ENCODE results near the gene PRIM2.
"Not testable (repeated sequence)": the region's sequence is repeated elsewhere in the genome, so short reads cannot be mapped to it uniquely, and the experiment has no call there.

PRIM2 gene

GRCh38 chr6:57515171-57515570, 197.7 kb downstream of the PRIM2 start:
- not testable (repeated sequence) for DNase-seq

- DNase-seq, result not testable (repeated sequence)
Measured at GRCh38 chr6:57515845-57516244, 198.4 kb downstream of the PRIM2 start.

GRCh38 chr6:57516776-57517175, 199.3 kb downstream of the PRIM2 start:
- not testable (repeated sequence) for DNase-seq

- not testable (repeated sequence) for DNase-seq
Measured at GRCh38 chr6:57519198-57519597, 201.8 kb downstream of the PRIM2 start.

DNA sequence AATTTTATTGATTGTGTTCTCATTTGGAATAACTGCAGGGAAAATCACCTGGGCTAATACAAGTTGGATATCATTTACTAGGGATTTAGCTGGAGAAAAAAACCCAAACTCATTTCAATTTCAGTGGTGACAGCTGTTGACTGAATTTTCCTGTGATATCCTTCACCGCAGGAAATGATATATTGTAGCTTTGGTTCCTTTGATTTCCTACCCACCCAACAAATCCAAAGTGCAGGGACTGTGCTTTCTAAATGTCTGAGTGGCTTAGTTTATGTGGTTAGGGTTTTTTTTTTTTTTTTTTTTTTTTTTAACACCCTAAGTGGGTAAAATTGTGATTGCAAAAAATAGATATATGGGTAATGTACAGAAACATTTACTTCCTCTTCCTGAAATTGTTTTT, 203.7 kb downstream of the PRIM2 start:
- not testable (repeated sequence) for DNase-seq

DNA sequence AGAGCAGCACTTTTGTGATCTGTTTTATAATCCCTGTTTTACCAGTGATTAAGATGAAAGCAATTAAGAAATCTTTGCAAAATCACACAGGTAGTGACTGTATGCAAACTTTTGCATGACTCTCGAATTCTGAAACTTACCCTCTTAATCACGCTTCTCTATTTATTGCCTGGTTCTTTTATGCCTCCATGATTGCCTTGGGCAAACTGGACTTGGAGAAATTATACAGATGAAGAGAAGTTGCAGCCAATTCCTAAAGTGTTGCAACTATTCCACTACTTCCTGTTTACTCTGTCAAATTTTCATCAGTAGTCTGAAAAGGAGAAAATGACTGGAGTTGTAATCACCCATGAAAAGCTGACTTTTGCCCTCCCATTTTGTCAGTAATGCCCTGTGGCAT, 205.8 kb downstream of the PRIM2 start:
- DNase-seq, result not testable (repeated sequence)

GRCh38 chr6:57529755-57530154, 212.3 kb downstream of the PRIM2 start:
- DNase-seq, result not testable (repeated sequence)

GRCh38 chr6:57532660-57533059, 215.2 kb downstream of the PRIM2 start:
- not testable (repeated sequence) for DNase-seq

GRCh38 chr6:57535121-57535520, 217.7 kb downstream of the PRIM2 start:
- not testable (repeated sequence) for DNase-seq

GRCh38 chr6:57535994-57536393, 218.6 kb downstream of the PRIM2 start:
- not testable (repeated sequence) for DNase-seq

DNA sequence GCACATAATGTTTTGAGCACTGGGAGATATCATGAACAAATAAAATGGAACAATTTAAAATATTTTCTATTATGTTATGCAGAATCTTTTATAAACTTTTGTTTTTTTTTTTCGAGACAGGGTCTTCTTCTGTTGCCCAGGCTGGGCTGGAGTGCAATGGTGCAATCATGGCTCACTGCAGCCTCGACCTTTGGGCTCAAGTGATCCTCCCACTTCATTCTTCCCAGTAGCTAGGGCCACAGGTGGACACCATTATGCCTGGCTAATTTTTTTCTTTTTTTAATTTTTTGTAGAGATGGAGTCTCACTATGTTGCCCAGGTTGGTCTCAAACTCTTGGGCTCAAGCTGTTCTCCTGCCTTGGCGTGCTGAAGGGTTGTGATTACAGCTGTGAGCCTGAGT, 220.5 kb downstream of the PRIM2 start:
- not testable (repeated sequence) for DNase-seq

- not testable (repeated sequence) for DNase-seq
Measured at GRCh38 chr6:57551961-57552360, 234.5 kb downstream of the PRIM2 start.

- DNase-seq, result not testable (repeated sequence)
Measured at GRCh38 chr6:57557855-57558254, 240.4 kb downstream of the PRIM2 start.

DNA sequence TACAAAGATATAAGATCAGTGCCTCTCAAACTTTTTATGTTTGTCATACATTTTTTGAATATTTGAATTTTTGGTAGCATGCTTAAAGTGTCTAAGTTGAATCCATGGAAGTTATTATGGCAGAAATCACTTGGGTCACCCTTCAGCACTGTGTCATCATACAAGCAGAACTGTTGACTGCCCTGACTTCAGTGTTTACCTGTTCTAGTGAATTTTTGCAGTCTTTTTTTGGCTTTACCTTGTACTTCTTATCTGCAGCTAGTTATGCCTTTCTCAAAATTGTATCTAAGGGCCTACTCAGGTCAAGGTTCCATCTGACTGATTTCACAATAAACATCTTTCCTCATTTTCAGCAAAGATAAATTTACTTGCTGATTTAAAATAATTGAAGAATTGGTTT, 241.7 kb downstream of the PRIM2 start:
- DNase-seq, result not testable (repeated sequence)

DNA sequence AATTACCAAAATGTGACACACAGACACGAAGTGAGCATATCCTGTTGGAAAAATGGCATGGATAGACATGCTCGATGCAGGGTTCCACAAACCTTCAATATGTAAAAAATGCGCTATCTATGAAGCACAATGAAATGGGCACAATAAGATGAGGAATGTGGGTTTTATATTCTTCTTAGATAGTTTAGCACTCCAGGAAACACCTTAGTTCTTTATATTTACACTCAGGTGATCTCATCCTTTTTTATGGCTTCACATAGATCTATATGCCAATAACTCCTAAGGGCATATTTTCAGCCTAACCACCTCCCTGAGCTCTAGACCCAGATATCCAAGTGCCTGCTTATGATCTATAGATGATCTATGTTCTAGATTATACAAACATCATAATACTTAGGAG, 244.8 kb downstream of the PRIM2 start:
- not testable (repeated sequence) for DNase-seq

DNA sequence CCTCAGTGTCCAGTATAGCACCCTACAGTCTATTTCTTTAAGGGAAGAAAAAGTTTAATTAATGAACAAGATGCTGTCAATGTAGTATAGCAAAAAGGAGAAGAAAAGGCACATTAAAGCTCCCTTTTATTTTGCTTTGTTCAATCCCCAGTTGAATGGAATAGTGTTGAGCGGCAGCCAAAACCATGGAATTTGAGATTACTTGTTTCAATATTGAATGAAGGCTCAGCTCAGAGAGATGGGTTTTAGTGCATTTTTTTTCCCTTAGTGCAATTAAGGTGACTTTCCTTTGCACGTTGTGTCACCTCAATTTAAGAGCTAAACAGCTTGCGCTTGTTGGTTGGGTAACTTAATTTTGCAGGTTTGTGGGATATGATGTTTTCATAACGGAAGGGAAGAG, 254.7 kb downstream of the PRIM2 start:
- not testable (repeated sequence) for DNase-seq

DNA sequence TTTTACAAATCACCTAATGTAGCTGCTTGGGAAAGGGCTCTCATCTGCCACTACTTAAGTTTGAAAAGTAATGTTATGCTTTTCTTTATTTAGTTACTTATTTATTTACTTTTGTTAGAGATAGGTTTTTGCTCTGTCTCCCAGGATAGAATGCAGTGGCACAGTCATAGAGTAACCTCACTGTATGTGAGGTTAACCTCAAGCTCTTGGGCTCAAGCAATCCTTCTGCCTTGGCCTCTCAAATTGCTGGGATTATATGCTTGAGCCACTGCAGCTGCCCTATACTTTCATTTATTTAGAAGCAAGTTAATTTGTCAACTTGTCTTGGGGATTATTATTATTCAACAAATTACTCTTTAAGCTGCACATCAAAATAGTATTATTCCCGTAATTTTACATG, 255.4 kb downstream of the PRIM2 start:
- DNase-seq, result not testable (repeated sequence)

DNA sequence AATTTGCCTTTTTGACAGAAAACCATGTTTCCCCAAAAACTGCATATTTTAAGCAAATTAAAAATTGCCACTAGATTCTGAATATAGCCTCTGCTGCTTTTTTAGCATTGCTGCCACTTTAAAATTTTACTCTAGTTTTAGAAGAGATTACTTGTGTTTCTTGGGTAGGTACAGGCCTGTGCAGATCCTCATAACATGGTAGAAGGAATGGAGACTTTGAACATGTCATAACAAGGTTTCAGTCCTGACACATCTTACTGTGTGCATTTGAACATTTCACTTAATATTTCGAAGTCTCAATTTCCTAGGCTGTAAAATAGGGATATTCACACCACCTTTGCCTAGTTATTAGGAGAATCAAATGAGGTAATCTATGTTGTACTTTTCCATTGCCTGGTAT, 259.6 kb downstream of the PRIM2 start:
- DNase-seq, result not testable (repeated sequence)

DNA sequence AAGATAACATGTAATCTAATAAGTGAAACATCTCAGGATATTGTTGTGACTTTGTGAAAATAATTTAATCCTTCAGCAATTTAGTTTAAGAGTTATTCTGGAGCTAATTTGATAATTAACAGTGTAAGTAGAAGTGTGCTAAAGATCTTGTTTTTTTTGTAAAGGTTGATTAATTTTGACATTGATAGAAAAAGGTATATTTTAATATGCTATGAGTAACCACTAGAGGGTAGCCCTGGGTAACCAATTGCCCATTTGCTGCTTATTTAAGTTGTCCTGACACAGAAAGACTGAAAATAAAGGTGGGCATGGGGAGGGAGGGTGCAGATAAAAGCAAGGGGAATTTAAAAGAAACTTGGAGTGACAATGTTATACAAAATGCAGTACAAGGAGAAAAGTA, 262.1 kb downstream of the PRIM2 start:
- not testable (repeated sequence) for DNase-seq

DNA sequence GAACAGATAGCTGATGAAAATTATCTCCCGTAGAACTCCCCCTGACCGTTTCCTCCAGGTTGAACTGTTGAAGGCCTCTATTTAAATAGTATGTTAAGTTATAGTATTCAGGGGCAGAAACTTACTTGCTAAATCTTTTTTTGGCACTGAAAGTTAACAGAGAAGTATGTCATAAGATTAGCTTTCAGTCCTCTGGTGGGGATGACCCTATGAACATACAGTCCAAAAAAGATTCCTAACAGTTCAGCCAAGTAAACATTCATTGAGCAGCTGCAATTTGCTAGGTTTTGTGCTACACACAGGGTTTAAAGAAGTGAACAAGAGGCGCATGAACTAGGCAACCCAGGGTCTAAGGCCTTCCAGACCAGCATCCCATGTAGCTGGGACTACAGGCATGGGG, 264.2 kb downstream of the PRIM2 start:
- DNase-seq, result not testable (repeated sequence)

- not testable (repeated sequence) for DNase-seq
Measured at GRCh38 chr6:57601105-57601504, 283.7 kb downstream of the PRIM2 start.

DNA sequence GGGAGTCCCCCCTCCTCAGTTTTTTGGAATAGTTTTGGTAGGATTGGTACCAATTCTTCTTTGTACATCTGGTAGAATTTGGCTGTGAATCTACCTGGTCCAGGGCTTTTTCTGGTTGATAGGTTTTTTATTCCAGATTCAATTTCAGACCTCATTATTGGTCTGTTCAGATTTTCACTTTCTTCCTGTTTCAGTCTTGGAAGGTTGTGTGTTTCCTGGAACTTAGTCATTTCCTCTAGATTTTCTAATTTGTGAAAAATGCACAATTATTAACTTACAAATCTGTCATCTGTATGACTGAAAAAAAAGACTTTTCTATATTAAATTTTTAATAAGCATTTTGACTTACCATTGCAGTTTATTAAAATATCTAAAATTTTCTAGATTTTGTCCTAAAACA, 287.9 kb downstream of the PRIM2 start:
- DNase-seq, result not testable (repeated sequence)

GRCh38 chr6:57606331-57606730, 288.9 kb downstream of the PRIM2 start:
- DNase-seq, result not testable (repeated sequence)

- not testable (repeated sequence) for DNase-seq
Measured at GRCh38 chr6:57610612-57611011, 293.2 kb downstream of the PRIM2 start.

DNA sequence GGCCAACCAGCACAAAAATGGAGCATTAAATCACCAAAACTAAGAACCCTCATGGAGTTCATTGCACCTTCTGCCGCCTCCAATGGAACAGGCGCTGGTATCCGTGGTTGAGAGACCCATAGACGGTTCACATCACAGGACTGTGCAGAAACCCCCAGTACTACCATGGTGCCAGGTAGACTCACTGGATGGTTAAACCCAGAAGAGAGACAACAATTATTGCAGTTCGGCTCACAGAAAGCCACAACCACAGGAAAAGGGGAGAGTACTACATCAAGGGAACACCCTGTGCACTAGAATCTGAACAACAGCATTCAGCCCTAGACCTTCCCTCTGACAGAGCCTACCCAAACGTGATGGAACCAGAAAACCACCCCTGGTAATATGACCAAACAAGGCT, 301.5 kb downstream of the PRIM2 start:
- DNase-seq, result not testable (repeated sequence)

GRCh38 chr6:57631773-57632172, 314.3 kb downstream of the PRIM2 start:
- DNase-seq, result not testable (repeated sequence)

All from right hindlimb (tissue), 1 donor.